GM19043 (cell line): ENCODE results near the gene FAT2.
"Not testable (repeated sequence)": the region's sequence is repeated elsewhere in the genome, so short reads cannot be mapped to it uniquely, and the experiment has no call there.

Experiments used
- ATAC-seq: cut with Tn5 transposase; IDR thresholded peaks from one replicate; pipeline ENCODE4 v1.9.1; 2021; ENCODE audit warnings: low read depth; ENCODE audit not compliant: unreplicated experiment

FAT2 gene

DNA sequence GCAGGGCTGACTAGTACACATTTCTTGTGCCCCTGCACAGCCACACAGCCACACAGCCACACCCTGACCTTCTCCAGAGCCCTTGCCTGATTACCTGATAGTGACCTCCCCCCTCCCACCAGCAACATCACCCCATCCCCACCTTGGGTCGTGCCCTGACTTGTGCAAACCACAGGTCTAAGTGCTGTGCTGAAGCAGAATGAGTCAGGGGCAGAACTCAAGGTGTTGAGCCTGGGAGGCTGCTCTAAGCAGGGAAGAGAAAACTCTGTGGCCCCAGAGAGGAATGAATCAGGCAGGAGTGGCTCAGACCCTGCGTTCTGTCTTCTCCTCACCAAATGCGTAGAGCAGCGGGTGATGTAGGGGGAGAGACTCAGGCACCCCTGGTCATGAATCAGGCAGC, 24.3 kb upstream of the FAT2 start:
- no peak for ATAC-seq

DNA sequence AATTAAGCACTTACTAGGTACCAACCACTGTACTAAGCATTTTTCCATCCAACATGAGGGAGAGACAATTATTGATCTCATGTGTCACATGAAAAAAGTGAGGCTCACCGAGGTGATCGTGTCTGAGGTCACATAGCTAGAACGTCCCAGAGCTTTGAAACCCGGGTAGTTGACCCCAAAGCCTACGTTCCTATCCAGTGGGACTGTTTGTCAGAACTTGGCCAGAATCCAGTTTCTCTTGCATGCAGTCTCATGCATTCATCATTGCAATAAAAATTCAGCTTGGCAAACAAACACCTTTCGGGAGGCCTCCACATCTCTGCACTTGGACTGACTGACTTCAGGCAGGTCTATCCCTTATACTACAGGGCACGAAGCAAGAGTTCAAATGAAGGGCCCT, 23.4 kb upstream of the FAT2 start:
- ATAC-seq, result no peak

DNA sequence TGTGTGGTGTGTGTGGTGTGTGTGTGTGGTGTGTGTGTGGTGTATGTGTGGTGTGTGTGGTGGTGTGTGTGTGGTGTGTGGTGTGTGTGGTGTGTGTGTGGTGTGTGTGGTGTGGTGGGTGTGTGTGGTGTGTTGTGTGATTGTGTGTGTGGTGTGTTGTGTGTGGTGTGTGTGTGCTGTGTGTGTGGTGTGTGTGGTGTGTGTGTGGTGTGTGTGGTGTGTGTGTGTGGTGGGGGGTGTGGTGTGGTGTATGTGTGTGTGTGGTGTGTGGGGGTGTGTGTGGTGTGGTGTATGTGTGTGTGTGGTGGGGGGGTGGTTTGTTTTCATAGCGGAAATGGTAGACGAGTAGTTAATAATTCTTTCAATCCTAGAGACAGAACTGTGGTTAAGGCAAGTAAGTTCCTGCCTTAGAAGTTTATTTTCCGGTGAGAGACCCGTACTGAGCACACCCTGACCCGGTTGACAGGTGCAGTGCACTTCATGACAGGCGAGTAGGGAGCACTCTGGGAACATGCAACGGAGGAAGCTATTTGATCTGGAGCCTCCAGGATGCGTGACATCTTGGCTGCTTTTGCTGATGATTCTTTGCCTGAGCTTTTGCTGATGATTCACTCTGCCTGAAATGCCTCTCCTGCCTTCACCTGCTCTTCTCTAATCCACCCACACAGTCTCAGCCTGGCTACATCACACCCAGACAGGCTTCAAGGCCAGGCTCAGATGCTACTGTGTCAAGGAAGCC, 21.7 kb upstream of the FAT2 start:
- peak; percentile 95 for ATAC-seq

DNA sequence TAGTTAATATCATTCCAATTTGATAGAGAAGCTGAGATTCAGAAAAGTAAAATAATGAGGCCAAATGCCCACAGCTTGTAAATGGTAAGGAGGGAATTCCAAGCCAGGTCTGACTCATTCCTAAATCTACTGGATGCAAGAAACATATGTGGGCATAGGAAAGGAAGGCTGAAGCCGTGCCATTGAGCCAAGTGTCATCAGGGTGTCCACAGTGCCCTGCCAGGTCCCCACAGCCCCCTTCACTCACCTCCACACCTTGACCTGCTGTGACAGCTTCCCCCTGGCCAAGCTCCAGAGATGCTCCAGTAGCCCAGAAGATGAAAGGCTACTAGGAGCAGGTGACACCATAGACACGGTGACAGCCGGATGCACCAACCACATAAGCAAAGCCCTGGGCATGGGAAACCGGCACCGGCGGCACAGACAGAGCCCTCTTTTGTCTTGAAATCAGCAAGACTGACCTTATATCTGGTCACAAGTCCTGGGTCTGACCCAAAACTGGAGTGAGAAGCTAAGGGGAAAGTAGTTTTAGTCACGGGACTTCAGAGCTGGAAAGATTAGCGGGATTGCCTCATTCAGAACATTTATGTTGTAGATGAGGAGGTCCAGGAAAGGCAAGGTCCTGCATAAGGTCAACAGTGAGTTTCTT, 20.1 kb upstream of the FAT2 start:
- ATAC-seq, result no peak

DNA sequence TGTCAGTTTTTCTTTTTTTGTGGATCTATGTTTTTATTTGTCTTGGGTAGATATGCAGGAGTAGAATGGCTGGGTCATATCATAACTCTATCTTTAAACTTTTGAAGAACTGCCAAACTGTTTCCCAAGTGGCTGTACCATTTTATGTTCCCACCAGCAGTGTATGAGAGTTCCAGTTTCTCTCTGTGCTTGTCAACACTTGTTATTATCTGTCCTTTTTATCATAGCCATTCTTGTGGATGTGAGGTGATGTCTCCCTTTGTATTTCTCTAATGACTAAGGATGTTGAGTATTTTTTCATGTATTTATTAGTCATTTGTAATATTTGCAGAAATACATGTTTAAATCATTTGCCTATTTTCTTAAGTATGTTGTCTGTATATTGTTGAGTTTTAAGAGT, 17.4 kb upstream of the FAT2 start:
- ATAC-seq, result no peak

DNA sequence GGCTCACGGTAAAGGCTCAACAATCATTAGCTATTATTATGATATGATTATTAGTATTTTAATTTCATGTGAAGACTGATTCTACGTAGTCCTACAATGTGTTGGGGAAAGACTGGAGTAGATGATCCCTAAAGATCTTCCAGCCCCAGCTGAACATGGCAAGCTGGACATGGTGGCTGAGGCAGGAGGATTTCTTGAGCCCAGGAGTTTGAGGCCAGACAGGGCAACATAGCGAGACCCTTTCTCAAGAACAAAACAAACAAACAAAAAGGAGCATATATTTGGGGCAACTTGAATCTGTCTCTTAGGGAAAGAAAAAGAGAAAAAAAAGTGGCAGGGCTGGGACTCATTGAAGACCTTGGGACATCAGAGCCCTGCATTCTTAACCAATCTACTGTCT, 16.2 kb upstream of the FAT2 start:
- ATAC-seq, result no peak

DNA sequence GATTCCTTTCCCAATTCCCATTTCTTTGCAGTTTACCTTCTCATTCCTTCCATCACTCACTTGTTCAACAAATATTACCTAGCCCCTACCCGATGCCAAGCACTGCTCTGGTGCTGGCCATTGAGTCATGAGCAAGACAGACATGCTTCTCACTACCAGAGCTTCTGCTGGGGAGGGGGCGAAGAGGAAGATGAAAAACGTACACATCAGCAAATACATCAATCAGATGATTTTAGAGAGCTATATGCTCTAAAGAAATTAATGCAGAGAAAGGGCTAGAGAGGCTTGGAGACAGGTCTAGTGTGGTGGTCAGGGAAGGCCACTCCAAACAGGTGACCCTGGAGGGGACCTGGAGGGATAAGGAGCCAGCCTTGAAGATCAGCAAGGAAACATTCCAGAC, 14.4 kb upstream of the FAT2 start:
- no peak for ATAC-seq

DNA sequence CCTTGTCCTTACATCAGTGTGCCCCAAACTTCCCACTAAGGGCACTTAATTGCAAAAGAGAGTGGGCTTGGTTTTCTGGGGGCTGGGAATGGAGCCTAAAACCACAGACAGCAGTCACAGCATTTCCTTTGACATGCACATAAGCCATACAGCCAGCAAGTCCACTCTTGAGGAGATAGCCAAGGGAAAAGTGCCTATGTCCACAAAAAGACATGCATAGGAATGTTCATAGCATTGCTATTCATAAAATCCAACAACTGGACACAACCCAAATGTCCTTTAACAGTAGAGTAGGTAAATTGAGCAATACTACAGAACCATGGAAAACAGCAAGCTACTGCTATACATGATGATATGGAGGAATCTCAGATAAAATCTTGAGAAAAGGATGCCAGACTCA, 11.7 kb upstream of the FAT2 start:
- no peak for ATAC-seq

DNA sequence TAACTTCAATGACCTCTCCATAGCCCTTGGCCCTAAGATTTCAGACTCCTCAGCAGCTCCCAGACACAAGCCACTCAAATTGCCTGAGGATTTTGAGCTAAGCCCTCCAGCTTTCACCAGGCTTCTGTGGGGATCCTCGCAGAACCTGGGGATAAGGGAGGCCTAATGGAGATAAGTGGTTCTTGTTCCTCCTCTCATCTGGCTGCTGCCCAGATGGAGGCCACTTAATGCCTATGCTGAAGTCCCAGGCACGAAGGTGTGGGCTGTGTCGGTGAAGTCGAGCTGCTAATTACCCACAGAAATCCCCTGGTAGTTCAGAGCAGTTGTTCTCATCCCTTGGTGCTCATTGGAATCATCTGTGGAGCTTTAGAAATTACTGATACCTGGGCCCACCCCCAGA, 10.3 kb upstream of the FAT2 start:
- no peak for ATAC-seq

DNA sequence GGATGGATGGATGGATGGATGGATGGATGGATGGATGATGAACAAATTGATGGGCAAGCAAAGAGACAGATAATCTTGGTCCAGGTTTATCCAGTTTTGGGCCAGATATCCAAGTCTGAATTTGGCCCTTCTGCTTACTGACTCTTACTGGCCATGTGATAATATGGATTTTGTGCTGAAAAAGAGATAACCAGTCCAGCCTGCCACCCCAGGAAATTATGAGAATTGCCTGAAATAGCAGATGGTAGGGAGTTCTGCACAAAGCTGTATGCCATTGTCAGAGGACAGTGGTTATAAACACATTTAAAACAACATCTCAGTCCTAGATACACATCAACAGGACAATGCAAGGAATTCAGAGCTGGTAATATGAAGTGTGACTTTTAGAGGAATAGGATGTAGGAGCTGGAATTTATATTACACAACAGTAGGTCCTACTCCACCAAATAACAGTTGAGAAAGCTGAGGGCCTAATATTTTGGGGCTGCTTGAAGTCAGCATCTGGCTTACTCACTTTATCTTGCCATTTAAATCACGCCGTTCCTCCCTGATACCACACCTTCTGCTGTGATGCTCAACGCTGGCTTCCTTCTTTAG, 9.0 kb upstream of the FAT2 start:
- ATAC-seq, result no peak

DNA sequence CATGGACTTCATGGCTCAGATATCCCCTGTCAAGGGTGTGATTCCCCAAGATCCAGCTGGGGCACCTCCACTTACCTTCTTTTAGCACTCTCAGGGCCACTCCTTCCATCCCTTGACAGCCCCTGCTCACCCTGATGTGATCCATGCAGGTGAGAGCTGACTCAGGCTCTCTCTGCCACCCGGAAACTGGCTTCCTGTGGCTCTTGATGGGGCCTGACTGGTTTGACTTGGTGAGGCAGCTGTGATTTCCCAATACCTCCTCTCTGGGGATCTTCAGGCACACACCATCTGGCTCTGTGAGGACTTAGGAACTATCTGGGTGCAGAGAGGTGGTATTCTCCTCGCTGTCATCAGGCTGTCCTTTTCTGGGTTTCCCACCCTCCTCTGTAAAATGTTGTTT, 7.9 kb upstream of the FAT2 start:
- no peak for ATAC-seq

DNA sequence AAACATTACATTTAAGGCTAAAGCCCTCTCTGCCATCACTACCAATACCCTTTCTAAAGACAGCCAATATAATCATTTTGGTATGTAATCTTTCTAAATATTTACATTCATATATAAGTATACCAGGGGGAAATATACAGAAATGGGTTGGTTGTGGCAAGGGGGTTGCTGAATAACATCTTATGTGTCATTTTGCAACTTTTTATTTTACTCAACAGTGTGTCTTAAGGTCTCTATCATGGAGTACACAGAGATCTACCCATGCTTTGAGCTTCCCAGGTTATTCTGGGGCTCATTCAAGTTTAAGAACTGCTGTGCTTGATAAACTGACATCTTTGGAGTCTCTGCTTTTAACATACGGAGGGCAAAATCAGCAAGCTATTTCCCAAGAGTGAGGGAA, 7.4 kb upstream of the FAT2 start:
- ATAC-seq, result no peak

DNA sequence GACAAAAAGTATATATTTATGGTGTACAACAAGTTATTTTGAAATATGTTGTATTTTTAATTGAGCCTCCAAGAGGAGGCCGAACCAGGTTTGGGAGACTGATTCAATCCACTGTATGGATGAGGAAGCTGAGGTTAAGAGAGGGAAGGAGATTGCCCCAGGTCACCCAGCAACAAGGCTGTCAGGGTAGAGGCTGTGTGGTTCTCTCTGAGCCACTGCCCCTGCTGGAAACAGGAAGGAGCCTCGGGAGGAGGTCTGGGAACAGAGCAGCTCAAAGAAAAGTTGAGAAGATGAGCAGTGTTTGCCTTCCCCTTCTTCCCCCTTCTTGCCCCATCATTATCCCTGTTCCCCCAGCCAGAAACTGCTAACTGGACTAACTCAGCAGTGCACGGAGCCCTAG, 6.6 kb upstream of the FAT2 start:
- no peak for ATAC-seq

DNA sequence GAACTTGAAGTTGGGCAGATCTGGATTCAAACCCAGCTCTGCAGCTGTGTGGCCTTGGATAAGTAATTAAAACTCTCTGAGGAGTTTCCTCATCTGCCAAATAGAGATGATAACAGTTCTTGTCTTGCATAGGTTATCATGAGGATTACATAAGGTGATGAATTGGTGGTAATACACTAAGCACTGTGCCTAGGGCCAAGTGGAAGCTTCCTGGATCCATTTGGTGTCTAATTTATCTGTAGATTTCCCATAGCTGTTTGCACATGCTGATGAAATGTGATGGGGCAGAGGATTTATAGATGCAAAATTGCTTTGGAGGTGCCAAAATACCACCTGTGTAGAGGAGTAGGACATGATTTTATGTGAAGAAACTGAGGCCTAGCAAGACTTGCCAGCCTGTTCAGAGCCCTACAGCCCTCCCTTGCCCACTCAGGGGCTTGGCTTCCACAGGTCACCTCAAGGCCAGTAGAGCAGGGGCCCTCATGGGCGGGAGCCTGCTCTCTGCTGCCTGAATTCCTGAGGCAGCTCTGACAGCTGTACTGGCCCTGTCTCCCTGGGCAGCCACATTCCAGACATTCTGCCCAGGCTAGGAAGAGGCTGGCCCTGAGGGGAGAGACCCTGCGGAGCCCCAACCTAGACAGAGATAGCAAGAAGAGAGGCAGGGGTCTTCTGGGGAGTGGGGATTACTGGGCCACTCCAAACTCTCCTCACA, 5.9 kb upstream of the FAT2 start:
- no peak for ATAC-seq

DNA sequence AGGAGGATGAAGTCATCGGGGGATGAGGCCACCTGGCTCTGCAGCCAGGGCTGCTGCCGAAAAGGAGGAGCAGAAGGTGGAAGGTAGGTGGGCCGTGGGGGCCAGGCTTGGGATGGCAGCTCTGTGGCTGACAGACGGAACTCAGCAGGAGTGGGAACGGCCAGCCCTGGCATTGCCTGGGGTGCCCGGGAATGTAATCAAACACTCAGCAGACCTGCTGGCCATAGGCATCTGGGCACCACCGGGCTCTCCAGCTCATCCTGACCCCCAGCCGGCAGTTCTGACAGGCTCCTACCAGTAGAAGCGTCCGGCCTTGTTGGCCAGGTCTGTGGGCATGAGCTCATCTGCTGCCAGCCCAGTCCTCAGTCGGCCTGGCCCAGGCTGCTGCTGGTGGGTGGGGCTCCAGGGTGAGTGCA, 4.3 kb upstream of the FAT2 start:
- no peak for ATAC-seq

DNA sequence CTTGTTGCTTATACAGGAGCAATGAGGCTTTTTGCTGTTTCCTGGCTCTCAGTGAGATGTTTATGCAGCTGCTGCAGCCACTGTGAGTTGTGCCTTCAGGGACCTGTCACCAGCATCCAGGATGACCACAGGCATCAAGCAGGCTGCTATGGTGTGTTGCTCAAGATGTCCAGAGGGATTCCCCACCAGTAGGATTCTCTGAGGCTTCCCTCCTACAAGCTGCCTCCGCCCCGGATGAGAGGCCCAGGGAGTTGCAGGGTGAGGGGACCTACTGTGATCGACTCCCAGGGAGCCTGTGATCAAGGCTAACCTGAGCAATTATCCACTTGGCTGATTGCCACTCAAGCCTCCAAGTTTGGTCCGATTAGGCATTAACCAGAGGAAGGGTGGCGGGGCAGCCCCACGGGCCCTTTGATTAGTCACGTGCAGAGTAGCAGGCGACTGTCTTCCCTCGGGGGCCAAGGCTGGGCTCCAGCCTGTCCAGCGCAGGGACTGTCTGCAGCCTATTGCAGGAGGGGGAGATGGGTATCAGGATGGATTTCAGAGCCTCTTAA, 1.8 kb upstream of the FAT2 start:
- peak; percentile 89 for ATAC-seq

DNA sequence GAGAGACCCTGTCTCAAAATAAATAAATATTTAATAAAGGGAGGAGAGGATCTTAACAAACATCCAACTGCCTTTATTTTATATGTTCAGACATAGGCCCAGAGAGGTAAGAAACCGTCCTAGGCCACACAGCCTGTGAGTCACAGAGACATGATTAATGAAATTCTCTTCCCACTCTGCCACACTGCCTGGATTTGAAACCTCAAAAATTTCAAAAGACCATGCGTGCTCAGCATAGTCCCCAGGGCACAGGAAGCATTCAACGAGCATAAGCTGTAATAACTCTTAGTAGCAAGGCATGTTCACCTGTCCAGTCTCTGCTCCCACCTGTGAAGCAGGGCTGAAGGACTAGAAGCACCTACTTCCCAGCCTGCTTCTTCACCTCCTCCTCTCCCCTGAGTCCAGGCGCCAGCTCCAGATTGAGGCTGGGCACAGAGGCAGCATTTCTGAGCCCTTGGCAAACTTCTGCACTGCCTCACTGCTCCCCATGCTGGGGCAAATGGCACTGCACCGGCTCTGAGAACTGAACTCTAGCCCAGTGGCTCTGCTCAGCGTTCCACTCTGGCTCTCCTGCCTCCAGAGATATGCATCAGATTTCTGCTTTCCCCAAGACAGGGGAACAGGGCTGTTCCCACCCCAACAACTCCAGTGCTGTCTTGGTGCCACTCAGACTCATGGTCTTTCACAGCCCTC, 1.1 kb downstream of the FAT2 start:
- ATAC-seq, result no peak

DNA sequence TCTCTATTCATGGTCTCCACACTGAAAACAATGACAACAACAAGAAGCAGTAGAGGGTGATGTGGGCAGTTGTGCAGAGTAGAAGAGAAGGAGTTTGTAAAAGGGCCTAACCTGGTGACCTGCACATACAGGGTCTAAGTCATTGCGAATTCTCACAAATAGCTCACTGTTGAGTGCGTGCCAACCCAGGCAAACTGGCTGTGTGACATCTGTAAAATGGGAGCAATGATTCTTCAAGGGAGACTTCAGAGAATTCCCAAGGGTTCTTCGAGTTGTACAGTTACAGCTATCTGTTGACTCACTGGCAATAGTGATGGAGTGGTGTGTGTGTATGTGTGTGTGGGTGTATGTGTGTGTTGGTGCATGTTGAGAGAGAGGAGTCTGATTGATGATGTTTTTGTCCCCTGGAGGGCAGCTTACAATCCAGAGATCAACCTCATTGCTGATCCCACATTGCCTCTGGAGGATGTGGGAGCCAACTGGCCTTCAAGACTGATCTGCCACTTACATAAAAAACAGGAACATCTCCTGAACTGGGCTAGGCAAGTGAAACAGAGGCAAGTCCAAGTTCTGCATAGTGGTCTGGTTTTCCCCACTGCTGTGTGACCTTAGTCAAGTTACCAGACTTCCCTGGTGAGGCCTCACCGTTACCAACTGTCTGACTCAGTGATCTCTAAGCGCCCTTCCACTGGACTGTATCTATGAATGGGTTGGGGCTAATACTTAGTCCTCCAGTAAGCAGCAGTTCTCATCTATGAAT, 3.2 kb downstream of the FAT2 start:
- no peak for ATAC-seq

DNA sequence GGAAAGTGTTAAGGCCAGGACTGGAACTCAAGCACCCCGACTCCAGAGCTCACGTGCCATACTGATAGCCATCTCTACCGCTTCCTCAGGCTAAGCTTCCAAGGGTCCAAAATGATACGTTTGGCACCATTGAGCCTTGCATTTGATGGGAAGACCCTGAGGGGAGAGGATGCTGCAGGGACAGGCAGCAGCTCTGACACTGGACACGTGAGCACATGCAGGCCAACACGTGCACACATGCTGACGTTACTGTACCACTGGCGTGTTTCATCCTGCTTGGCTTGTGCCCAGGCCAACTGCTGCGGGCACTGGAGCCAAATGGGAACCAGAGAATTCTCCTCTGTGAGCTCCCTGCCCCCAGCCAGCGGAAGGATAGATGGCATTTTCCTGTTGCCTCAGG, 5.2 kb downstream of the FAT2 start:
- no peak for ATAC-seq

DNA sequence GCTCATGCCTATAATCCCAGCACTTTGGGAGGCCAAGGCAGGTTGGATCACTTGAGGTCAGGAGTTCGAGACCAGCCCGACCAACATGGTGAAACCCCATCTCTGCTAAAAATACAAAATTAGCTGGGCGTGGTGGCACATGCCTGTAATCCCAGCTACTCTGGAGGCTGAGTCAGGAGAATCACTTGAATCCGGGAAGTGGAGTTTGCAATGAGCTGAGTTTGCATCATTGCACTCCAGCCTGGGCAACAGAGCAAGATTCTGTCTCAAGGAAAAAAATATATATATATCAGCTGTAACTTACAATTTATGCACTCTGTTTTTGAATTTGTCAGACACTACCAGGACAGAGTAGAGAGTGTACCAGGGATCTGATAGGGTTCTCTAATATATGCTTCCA, 5.8 kb downstream of the FAT2 start:
- not testable (repeated sequence) for ATAC-seq
